Activated CD4-positive, alpha-beta T cell treated with anti-CD3 and anti-CD28 coated beads for 1 hour (primary cell): ENCODE data around the gene ZSCAN21.

Experiments
- DNase-seq: peaks from one replicate; pipeline ENCODE4 v3.0.0-alpha.2; 2020

Gene ZSCAN21

GRCh38 chr7:100079024-100079560 lies 29.5 kb downstream of the ZSCAN21 start:
- no peak for DNase-seq

DNA sequence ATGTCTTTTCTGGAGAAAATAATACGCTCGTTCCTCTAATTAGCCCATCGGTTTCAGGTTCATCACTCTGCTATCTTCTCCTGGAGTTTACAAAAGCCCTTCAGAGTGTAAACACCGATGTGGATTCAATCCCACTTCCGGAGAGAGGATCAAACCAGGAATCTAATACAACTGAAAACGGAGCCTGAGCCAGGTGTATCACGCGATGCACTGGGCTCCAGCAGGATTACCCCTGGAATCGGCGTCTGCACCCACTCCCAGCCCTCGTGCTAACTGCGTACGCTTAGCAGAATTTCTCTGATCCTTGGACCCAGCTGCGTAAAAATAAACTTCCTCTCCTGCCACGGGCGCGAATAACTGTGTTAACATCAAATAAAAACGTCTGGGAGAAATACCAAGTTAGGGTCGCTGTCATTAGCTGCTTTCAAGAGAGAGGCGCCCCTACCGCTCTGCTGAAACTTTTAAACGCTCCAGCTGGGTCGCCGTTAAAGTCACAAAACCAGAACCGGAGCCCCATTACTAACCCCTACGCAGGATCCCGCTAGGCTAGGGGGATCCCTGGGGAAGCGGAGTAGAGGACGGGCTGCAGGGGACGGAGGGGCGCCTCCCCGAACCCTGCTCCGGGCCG lies 31.4 kb downstream of the ZSCAN21 start:
- no peak for DNase-seq

- DNase-seq, result peak; percentile 95
These were observed 32.0 kb downstream of the ZSCAN21 start, which contains the start of gene ZNF3 for GRCh38 chr7:100081535-100082102. Gene ZNF3 (minus strand): TSS chr7:100081723. CDS start chr7:100077357, 4,366 bp downstream.

DNA sequence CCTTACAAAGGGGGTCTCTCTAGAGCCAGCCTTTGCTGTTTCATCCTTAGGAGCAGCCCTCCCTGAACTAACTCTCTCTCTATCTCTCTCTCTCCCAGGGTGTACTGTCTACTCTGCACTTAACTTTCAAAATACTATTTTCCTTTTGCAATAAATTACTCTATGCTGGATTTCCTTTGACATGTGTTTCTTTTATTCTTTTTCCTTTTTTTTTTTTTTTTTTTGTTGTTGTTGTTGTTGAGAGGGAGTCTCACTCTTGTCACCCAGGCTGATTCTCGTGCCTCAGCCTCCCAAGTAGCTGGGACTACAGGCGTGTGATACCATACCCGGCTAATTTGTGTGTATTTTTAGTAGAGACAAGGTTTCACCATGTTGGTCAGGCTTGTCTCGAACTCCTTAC lies 33.4 kb downstream of the ZSCAN21 start:
- no peak for DNase-seq

- DNase-seq, result no peak
These were observed 35.9 kb downstream of the ZSCAN21 start for GRCh38 chr7:100085515-100085914.

DNA sequence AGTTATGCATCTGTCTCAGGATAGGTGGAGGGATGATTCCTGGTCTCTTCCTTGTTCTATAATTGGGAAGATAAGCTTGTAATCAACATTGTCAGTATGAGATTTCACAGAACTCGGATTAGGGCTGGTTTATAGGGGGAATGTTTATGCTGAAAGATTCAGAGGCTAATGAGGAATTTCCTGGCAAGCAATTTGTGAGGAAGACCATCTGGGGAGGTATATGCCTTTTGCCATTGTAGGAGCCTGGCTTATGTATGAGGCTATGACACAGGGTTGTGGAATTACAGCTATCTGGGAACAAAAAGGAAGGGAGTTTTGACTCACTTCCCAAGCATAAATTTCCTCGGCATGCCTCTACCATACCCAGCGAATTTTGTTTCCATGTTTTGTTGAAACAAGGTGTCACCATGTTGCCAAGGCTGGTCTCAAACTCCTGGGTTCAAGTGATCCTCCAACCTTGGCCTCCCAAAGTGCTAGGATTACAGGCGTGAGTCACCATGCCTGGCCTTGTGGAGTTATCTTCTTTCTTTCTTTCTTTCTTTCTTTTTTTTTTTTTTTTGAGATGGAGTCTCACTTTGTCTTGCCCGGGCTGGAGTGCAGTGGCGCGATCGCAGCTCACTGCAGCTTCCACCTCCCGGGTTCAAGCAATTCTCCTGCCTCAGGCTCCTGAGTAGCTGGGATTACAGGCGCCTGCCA lies 37.6 kb downstream of the ZSCAN21 start:
- DNase-seq, result no peak

DNA sequence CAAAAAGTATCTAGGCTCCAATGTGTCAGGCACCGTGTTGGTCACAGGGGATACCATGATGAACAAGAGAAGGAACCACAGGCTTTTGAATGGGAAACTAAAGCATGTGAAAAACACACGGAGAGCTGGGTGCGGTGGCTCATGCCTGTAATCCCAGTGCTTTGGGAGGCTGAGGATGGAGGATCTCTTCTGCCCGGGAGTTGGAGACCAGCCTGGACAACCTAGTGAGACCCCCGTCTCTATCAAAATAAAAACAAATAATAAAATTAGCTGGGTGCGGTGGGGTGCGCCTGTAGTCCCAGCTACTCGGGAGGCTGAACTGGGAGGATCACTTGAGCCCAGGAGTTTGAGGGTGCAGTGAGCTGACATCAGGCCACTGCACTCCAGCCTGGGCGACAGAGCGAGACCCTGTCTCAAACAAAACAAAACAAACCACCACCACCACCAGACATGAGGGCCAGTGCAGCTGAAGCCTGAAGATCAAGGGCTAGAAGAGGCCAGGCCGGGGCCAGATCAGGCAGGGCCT lies 38.6 kb downstream of the ZSCAN21 start:
- DNase-seq, result no peak

DNA sequence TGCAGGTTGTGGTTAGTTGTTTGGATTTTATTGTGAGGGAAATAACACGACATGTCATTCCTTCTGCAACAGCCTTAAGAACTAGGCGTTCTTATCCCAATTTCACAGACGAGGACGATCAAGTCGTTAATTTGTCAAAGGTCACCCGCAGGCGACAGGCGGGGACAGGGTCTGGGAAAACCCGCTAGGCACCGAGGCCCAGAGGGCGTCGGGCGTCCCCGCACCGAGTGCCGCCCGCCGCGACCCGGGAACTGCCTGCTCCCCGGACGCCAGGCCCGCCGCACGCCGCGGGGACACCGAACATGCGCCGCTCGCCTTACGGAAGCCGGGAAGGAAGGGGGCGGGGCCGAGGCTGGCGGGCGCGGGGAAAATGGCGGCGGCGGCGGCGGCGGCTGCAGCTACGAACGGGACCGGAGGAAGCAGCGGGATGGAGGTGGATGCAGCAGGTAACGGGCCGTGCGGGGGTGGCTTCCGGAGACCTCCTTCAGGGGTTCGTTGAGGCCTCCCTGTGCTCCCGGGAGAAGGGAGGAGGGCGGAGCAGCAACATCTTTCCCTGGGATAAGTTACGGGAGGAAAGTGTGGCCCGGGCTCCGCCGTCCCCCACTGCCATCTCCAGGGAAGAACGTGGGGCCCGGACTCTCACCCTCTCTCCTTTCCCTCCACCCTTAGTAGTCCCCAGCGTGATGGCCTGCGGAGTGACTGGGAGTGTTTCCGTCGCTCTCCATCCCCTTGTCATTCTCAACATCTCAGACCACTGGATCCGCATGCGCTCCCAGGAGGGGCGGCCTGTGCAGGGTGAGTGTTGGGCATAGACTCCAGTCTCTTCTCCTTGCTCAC lies 39.3 kb downstream of the ZSCAN21 start, which contains the start of gene COPS6:
Gene COPS6 (plus strand): TSS at position 349 of the 837 bp plus-strand sequence. CDS start 22 bp downstream, at position 371.
- DNase-seq, result peak; percentile 75

DNA sequence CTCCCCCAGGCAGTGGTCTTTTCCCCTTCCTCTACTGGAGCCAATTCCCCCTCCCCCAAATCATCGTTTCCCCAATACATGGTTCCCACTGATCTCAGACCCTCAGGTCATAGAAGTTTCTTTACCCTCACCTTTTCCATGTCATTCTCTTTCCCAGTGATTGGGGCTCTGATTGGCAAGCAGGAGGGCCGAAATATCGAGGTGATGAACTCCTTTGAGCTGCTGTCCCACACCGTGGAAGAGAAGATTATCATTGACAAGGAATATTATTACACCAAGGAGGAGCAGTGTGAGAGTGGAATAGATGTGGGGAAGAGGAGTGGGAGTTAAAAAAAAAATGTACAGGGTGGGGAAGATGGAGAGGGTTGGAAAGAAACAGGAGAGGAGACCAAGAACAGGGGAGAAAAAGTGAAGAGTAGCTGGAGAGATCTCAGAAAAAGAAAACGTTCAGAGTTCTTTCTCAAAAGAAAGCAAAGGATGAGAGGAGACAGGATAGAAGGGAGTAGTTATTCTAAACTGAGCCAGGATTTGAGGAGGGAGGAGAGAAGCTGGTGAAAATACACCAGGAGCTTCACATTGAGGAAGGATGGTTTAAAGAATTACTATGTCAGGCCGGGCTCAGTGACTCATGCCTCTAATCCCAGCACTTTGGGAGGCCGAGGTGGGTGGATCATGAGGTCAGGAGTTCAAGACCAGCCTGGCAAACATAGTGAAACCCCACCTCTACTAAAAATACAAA lies 40.1 kb downstream of the ZSCAN21 start:
- DNase-seq, result no peak

DNA sequence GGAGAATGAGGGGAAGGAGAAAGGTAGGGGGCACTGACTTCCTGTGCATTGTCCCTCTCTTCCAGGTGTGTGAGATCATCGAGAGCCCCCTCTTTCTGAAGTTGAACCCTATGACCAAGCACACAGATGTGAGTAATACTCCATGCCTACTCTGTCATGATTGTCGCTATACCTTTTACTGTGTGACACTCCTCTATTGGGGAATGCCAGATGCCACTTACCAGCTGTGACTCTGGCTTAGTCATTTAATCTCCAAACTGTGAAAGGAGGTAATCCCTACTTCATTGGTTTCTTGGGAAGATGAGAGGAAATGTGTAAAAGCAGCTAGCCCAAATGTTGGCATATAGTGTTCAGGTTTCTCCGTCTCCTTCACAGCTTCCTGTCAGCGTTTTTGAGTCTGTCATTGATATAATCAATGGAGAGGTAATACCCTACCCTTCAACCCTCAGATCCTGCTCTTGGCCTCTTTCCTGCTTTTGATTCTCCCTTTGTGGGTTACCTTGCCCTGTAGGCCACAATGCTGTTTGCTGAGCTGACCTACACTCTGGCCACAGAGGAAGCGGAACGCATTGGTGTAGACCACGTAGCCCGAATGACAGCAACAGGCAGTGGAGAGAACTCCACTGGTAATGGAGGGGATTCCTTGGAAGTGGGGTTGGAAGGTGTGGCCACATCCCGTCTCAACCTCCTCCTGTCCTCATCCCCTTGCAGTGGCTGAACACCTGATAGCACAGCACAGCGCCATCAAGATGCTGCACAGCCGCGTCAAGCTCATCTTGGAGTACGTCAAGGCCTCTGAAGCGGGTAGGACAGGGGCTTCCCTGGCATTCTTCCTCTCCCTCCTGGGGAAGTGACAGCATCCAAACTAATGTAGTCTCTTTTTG lies 41.2 kb downstream of the ZSCAN21 start:
- no peak for DNase-seq

- no peak for DNase-seq
These were observed 42.0 kb downstream of the ZSCAN21 start for GRCh38 chr7:100091411-100092181.

DNA sequence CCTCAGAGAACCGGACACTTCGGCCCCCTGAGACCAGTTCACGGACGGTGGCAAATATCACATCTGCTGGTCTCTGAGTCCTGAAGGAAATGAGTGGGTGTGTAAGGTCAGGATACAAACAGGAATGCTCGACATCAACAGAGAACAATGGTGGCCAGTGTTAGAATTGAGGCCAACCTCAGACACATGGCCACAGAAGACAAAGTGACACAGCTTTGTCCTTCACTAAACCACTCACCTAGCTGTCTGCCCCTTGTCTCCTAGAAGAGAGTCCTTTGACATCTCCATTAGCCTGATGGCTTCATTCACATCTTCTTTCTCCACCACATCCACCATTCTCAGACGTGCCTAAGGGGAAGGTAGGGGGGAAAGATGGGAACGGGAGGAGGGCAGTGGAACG lies 43.5 kb downstream of the ZSCAN21 start:
- no peak for DNase-seq

DNA sequence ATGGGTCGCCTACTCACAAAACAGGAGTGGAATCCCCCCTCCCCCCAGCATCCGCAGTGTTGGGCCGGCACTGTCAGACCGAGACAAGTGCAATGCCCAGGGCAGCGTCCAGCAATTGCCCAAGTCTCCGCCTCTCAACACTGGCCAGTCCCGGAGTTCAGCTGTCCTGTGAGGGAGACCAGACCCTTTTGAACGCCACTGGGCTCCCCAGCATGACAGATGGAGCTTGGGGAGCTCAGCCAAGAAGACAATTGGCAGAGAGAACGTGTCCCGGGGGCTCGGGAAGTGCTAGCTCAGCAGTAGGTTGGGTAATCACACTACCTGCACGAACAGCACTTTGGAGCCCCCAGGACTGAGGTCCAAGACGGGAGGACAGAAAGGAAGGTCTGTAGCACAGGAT lies 43.9 kb downstream of the ZSCAN21 start:
- no peak for DNase-seq

- DNase-seq, result no peak
These were observed 44.4 kb downstream of the ZSCAN21 start for GRCh38 chr7:100093925-100094486.

- no peak for DNase-seq
These were observed 45.7 kb downstream of the ZSCAN21 start for GRCh38 chr7:100095289-100095688.

- no peak for DNase-seq
These were observed 46.1 kb downstream of the ZSCAN21 start for GRCh38 chr7:100095704-100096103.

GRCh38 chr7:100098913-100099312 lies 49.3 kb downstream of the ZSCAN21 start:
- DNase-seq, result no peak

GRCh38 chr7:100099452-100099851 lies 49.9 kb downstream of the ZSCAN21 start:
- no peak for DNase-seq

- DNase-seq, result peak; percentile 79
These were observed 50.9 kb downstream of the ZSCAN21 start for GRCh38 chr7:100100420-100101015.
